NCI-H524 treated with DMSO at 0.1 percent for 48 hours (cell line): ENCODE data around the gene KDR.

Source experiments
- DNase-seq: peaks from one replicate; lab custom pipeline; 2025; lab: John Stamatoyannopoulos, UW

The KDR gene

DNA sequence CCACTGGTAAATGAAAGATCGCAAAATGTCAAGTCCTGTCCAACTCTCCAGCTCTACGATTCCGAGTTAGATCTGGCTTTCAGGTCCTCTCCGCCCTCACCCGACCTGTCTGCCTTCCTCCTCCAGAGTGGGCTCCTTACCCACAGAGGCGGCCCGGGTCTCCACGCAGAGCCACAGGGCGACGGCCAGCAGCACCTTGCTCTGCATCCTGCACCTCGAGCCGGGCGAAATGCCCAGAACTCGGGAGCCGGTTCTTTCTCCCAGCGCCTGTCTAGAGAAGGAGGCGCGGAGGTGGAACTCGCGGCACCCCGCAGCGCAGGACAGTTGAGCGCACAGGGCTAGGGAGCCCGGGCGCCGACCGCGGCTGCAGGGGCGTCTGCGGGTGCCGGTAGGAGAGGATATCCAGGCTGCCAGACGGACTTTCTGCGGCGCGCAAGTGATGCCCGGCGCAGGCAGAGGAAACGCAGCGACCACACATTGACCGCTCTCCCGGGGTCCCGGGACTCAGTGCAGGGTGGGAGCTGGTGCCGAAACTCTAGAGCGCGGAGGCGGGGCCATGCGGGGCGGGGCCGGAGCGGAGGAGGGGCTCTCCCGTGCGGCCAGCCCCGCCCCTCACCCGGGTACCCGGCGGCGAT is at the start of gene KDR:
Gene KDR (minus strand): TSS at position 509 of the 635 bp plus-strand sequence. CDS start 302 bp downstream, at position 207.
- DNase-seq: no peak

DNA sequence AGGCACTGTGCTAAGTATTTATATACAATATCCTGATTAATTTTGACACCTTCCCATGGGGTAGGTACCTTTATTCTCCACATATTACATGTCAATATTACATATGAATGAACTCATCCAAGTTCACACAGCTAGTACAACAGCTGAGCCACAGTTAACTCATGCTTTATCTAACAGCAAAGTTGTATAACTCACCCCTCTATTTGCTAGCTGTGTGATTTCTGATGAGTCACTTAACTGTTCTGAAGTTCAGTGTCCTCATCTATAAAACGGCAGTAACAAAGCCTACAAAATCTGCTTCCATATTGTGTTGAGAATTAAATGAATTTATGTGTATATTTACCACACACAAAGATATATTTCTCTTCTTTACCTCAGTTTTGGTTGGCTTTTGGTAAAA is 48.2 kb upstream of the KDR start:
- no peak for DNase-seq

DNA sequence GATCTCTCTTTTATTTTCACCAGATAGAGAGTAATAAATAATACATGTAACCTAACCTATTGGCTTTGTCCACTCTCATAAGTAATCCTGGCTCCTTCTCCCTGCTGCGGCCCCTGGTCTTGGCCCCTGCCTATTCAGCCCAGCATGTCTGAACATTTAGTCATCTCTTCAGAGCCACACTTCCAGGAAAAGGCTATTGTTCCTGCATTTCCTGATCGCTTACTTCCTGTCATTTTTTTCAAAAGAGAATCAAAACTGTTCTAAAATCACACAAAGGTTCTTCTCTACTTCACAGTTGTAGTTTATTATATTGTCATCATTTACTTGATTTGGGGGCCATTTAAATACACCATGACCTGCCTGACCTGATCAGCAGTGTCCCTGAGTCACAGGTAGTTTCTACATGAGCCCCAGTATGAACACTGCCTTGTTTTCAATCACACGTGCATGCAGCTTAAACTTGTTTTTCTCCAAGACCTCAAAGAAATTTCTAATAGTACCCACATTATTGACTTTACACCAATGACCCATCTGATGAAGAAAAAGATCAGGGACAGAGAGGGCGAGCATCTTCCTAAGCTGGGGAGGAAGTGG is 47.4 kb upstream of the KDR start:
- no peak for DNase-seq

DNA sequence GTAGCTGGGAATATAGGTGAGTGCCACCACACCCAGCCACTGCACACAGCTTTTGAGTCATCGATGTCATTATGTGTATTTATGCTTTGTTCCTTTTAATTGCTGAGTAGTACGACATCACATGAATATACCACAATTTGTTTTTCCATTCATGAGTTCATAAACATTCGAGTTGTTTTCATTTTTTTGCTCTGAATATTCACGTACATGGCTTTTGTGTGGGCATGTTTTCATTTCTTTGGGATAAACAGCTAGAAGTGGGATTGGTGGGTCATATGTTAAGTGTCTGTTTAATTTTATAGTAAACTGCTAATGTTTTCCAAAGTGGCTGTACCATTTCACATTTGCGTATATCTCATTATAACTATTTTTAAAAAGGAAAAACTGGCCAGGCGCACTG is 45.1 kb upstream of the KDR start:
- no peak for DNase-seq

DNA sequence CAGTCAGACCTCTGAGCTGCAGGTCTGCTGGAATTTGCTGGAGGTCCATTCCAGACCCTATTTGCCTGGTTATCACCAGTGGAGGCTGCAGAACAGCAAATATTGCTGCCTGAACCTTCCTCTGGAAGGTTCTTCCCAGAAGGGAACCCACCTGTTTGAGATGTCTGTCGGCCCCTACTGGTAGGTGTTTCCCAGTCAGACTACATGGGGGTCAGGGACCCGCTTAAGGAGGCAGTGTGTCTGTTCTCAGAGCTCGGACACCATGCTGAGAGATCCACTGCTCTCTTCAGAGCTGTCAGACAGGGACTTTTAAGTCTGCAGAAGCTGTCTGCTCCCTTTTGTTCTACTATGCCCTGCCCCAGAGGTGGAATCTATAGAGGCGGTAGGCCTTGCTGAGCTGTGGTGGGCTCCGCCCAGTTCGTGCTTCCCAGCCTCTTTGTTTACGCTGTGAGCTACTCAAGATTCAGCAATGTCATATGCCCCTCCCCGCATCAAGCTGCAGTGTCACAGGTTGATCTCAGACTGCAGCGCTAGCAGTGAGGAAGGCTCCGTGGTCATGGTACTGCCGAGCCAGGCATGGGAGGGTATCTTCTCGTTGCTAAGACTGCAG is 44.1 kb upstream of the KDR start:
- no peak for DNase-seq

DNA sequence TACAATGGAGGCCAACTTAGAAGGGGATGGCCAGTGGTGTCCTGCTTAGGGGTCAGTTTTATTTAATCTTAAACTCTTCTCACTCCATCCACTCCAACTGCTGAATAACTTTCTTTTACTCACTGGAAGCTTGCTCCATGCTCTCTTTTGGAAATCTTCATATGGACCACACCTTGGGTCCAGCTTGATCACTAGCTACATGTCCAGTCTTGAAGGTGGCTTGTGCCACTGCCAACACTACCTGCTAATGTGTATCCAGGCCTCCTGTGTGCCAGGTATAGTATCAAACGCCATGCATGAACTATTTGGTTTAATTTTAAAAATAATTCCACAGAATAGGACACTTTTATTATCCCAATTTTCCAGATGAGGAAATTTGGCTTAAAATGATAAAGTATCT is 37.0 kb upstream of the KDR start:
- no peak for DNase-seq

DNA sequence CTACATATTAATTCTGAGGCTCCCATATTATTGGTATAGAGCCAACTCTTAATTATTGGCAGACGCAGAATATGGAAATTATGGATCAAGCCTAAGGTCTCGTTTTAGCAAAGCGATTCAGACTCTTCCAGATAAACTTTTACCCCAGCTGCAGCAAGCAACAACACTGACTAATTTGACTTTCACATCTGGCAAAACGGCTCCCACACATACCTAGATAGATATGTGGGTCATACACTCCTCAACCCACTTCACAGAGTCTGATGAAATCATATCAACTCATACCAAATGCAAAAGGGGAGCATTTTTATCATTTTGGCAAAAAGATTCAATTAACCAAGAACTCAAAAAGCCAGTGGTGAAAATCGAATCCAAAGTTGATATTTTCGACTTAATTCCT is 36.3 kb upstream of the KDR start:
- DNase-seq: no peak

DNA sequence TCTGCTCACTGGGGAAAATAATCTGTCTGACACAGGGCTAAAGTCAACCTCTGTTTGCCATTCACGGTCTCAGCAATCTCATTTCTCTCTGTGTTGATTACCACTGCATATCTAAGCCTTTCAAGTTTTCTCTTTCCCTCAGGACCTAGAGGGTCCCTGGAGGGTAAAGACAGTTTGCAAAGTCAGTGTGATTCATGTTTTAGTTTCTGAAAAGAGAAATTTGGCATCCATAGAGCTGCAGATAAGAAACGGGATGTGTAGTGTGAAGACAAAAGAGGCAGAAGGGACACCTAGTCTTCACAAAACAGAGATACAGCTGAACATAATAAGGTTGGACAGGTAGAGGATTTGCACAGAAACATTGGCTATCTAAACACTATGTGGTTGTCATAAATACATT is 34.5 kb upstream of the KDR start:
- DNase-seq: no peak

DNA sequence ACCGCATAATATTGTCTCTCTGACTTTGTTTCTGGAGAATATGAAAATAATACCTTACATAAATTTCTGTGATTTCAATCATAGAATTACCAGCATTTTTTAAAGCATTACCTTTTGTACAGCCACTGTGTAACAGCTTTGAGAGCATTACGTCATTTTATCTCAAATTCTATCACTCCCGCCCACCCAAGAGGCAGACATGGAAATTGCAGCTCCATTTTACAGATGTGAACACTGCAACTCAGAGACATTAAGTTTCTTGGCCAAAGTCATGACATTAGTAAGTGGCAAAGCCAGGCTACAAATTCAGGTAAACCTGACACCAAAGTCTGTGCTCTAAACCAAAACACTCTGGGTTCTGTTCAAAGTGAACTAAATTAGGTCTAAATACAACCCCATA is 33.6 kb upstream of the KDR start:
- DNase-seq: no peak

DNA sequence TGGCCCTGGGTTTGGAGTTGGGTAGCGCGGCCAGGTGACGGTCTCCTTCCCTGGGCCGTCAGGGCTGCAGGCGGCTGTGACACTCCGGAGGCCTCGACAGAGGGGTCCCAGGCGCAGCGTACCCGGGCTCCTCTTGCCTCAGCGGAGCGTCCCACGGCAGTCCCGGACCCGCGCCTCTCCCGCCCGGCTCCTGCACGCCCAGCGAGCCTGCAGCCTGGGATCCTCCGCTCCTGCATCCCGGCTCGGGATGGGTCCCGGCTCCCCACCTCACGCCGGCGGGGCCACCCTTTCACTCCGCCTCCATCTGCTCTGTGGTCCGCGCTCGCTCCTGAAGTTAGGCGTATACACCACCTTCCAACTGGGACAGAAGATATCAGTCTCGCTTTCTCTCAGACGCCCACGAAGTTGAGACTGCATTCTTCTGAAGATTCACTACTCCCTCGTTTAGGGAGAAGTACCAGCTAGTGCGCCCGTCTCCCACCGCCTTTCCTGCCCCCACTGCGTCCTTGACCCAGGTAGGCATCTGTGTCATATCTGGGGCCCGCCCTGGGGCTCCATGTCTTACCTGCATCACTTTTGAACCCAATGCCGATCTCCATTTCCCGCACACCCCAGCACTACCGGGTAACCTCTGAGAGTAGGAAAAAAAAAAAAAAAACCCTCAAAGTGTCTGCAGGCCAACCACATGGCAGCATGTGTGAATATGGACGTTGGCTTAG is 32.3 kb upstream of the KDR start:
- DNase-seq: no peak

DNA sequence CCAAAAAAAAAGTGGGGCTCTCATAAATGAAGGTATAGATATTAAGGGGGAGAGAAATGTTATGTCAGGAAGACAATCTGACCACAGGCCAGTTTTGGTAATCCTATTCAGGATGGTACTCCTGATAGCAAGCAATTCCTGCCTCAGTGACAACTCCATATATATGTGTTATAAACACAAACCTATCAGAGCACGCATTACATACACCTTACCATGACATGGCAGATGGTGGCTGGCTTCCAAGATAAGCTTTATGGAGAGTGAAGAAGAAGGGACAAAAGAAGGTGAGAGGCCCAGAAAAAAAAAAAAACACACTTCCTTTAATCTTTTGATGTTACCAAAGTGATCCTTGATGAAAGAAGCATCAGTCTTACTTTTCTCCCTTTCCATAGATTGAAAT is 29.5 kb upstream of the KDR start:
- DNase-seq: no peak

DNA sequence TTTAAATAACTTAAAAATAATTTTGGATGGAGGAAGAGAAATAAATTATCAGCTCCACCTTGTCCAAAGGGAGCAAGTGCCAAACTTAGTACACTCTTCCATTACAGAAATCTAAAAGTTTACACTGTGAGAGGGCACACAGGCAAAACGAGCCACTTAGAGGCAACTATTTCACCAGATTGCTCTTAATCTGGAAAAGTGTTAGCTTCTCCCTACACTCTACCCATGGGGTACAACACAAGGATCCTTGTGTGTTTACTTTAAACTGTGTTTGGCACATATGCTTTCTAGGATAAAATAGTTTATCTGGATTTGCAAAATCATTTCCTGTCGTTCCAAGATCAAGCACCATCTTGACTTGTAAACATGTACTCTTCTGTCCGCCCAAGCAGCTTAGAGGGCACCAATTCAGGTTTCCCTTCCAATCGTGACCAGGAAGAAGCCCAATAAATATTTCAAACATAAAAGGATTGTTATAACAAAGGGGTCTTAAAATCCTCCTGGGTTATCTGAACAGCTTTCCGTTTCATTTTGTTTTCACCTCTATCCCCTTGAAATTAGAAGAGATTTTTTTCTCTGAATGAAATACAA is 29.0 kb upstream of the KDR start:
- no peak for DNase-seq

DNA sequence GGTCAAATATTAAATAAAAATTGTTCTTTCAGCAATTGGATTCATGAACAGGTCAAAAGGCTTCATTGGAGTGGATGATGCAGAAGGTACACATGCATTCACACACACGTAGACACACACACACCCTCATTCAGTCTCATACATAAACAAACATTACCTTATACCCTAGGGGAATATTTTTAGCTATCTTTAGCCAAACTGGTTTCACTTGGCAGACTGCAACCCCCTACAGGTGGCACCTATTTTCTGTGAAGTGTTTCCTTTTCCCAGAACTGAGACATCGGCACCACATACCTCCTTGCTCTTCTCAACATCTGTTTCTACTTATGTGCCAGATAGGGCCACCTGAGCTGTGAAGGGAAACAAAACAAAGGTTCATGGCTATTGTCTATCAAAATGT is 18.5 kb upstream of the KDR start:
- no peak for DNase-seq

DNA sequence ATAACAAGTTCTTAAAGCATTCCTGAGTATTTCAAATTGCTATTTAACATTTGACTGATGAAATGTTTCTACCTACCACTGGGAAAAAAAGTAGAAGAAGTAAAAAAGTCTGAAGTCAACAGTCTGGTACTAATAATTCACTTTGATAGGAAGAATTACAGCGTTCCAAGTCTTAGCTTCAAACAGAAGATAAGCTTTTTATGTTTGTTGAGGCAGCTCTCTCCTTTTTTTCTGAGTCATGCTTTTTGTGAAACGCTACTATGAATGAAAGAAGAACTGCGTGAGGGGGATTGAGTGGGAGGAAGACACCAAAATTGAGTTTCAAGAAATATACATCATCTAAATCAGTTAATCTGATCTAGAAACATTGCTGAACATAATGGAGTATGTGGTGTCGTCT is 13.0 kb upstream of the KDR start:
- no peak for DNase-seq

DNA sequence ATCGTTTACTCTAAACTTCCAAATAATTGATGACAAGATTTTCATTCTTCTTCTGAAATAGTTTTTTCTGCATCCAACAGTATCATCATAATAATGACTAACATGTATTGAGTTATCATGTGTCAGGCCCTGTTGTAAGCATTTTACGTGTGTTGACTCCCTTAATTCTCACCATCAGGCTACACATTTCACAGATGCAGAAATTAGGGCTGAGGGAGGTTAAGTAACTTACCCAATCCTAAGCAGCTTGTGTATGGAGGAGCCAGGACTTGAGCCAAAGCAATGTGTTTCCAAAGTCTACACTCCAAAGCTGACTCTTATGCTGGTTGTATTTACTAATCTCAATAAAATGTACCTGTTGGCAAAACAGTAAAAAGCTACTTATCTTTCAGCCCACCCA is 11.2 kb upstream of the KDR start:
- no peak for DNase-seq

DNA sequence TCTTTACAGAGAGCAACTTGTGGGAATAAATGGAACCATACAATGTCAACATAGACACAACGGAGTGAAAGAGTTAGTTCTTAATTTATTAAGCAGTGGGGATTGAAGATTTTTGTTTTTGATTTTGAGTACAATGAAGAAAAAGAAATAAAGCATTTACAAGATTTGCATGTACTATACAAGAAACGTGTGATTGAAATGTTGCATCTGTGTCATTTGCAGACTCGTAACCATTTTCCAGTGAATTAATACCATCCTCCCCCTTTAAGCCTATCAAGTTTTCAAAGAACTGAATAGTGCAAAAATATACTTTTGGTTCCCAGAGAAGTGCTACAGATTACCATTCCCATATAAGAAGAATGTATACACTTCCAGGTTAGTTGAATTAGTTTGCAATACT is 8.6 kb upstream of the KDR start:
- no peak for DNase-seq

DNA sequence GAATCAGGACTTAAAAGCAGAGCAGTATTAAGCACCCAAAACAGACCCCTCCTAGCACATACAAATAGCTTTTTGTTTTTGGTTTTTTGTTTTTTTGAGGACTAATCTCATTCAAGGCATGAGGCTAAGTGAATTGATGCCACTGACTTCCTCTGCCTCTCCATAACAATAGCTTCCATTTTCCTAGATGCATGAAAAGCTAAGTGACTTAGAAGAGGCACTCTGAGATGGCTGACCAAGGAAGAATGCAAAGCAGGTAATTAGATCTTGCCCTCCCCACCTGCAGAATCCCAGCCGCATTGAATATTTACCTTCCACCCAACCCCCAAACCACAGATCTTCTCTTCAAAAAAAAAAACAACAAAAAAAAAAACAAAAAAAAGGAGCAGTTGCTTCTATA is 7.4 kb upstream of the KDR start:
- no peak for DNase-seq

DNA sequence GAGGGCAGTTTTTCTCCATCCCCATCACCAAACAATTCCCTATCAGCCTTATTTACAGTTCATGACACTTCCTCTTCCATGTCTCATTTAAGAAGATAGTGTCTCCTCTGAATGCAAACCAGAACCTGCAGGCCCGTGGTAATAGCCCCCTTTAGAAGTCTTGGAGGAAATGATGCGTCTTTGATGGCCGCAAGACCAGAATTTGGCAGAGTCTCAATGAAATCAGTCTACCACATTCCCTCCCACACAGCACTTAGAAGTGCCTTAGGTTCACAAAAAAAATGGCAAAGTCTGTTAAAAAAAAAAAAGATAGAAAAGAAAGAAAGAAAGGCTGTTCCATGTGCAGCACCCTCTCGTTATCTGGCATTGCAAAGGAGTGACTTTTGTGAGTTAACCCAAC is 2.1 kb upstream of the KDR start:
- DNase-seq: no peak

DNA sequence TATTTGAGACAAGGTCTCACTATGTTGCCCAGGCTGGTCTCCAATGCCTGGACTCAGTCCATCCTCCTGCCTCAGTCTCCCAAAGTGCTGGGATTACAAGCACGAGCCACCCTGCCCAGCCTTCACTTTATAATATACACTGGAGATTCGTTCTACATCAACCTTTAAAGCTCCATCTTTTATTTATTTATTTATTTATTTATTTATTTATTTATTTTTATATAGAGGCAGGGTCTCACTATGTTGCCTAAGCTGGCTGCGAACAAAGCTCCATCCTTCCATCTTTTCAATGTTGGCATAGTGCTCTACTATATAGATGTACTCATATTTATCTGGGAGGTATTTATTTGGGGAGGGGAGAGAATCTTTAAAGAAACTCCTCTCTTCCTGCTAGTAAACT is 1.7 kb upstream of the KDR start:
- no peak for DNase-seq

DNA sequence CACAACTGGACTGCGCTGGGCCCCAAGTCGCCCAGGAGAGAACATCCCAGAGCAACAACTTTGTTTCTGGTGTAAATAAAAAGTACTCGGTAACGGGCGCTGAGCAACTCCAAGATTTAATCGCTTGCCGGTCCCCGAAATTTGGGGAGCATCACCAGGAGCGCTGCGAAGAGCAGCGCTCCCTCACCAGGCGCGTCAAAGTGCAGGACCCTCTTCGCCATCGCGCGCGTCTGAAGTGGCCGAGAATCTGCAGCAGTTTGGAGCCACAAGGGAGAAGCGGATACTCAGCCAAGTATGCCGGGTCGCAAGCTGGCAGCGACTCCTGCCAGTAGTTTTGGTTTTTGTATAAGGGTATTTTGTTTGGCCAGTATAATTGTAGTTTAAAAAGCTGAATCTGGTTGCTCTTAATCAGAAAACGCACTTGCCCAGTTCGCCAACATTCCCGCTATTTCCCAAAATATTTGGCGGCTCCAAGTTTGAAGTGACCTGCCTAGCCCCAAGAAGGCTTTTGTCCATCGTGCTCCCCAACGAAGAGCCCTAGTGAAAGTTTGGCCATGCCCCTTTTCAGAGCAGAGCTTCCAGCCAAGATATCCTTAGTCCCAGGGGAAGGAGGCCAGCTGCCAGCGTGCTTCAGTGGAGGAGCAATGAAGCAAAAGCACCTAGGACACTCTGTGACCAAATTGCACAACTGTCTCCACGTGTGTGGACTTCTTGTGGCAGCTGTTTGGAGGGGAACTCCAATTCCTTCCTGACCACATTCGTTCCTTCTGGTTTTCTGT is 557 bp upstream of the KDR start:
- DNase-seq: no peak

DNA sequence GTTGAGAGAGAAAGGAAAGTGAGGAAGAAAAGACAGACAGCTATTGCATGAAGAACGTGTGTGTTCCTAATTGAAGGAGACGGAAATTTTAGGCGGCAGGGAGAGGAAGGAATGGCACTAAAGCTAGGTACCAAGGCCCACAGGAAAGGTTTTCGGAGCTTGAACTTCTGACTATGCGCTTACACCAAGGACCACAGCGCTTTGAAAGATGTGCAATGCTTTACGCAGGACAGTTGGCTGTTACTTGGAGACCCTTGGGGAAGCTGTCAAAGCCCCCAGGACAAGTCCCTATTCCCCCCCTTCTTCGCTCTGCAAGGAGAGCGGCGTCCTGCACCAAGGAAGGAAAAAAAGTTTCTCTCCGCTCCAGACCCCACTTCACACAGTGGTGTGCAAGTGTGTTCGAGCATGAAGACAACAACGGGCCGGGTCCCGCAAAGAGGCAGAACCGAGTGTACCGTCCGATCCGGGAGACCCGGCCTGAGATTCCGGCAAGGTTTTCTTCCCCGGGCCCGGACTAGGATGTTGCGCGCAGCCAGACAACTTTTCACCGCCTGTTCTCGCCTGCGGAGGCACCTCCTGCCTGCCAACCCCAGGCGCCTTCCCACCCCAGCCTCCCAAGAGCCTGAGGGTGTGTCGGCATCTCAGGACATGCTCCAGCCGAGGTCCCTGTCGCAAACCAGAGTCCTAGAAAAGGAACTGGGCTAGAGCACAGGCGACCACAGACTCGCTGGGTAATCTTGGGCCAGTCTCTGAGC is 896 bp downstream of the KDR start:
- DNase-seq: no peak
